A549 (cell line): ENCODE results near the gene SLC16A6. TPM values are rescaled to one million over a fixed set of nuclear protein-coding genes. Genes with fewer than 3 reads are reported as not detected.
A peak's percentile ranks its signal among the peaks of the same experiment; 100 is the strongest.
"Not testable (repeated sequence)": the region's sequence is repeated elsewhere in the genome, so short reads cannot be mapped to it uniquely, and the experiment has no call there.

Experiments used
- ATAC-seq, 2 experiments: fragments of 200-7000 bp in 1 of 2; fragments of >200 bp in 1 of 2; cut with Nextera tagmentation in 1 of 2; cut with Tn5 transposase in 1 of 2; 3 replicates each; pipeline versions ENCODE4 v1.8.0 to v1.9.1; 2018 to 2020; ENCODE audit warnings: mild to moderate bottlenecking in 1 of 2, moderate library complexity in 1 of 2
- CTCF ChIA-PET: fragments of 300-600 bp; sonication (Branson Sonifier 250); formaldehyde crosslinking; extraction: SDS; loops from one replicate; lab custom pipeline; 2021; ENCODE audit warnings: antibody characterized with exemption, inconsistent platforms; lab: Yijun Ruan, JAX
- POLR2A ChIA-PET: fragments of 350-600 bp; formaldehyde crosslinking; extraction: SDS; loops from one replicate; lab custom pipeline; 2021; ENCODE audit warnings: antibody characterized with exemption, inconsistent platforms; lab: Yijun Ruan, JAX
- DNase-seq, 2 experiments: peaks; one replicate each; pipeline versions ENCODE4 v3.0.0 to v3.0.0-alpha.2; 2011 to 2016; ENCODE audit warnings: low read depth in 1 of 2, low spot score in 1 of 2
- FAIRE-seq: peaks from 2 replicates; lab custom pipeline; 2011; peaks lifted over from hg19 to GRCh38; lab: Jason Lieb, UNC
- H3K27ac ChIP-seq, 2 experiments: fragments of >200 bp; sonication (Bioruptor Twin); formaldehyde crosslinking; 3 replicates each; pipeline ENCODE4 v1.5.1; 2016 to 2017
- H3K4me1 ChIP-seq: fragments of >200 bp; sonication (Bioruptor Twin); formaldehyde crosslinking; 3 replicates; pipeline ENCODE4 v1.6.1; 2016
- H3K4me2 ChIP-seq: fragments of >200 bp; sonication (Bioruptor Twin); formaldehyde crosslinking; 3 replicates; pipeline ENCODE4 v1.6.1; 2016
- H3K4me3 ChIP-seq: fragments of >200 bp; sonication (Bioruptor Twin); formaldehyde crosslinking; 3 replicates; pipeline ENCODE4 v1.5.1; 2016
- H3K9me3 ChIP-seq: fragments of >200 bp; sonication (Bioruptor Twin); formaldehyde crosslinking; 3 replicates; pipeline ENCODE4 v1.6.1; 2016
- BHLHE40 ChIP-seq: IDR thresholded peaks from 2 replicates; pipeline ENCODE4 v1.6.1; 2012; ENCODE audit warnings: low read depth, low read length, inconsistent platforms
- CBX8 ChIP-seq: fragments of 200-600 bp; sonication (generic); IDR thresholded peaks from 2 replicates; pipeline ENCODE4 v1.6.1; 2016
- CEBPB ChIP-seq, 2 experiments: fragments of >200 bp in 1 of 2; sonication (Bioruptor Twin) in 1 of 2; formaldehyde crosslinking in 1 of 2; IDR thresholded peaks; 2 replicates each; pipeline ENCODE4 v1.6.1; 2012 to 2016
- CHD2 ChIP-seq: fragments of 150-350 bp; IDR thresholded peaks from 2 replicates; pipeline ENCODE4 v1.6.1; 2014; ENCODE audit warnings: low read length; ENCODE audit not compliant: partially characterized antibody
- CHD4 ChIP-seq: fragments of 200-600 bp; sonication (generic); IDR thresholded peaks from 2 replicates; pipeline ENCODE4 v1.6.1; 2016; ENCODE audit warnings: antibody characterized with exemption, mild to moderate bottlenecking, borderline replicate concordance
- EHF ChIP-seq: fragments of 250-450 bp; sonication (Bioruptor Pico); IDR thresholded peaks from 2 replicates; pipeline ENCODE4 v1.5.0; 2020; ENCODE audit warnings: mild to moderate bottlenecking
- ESRRA ChIP-seq: fragments of 150-350 bp; IDR thresholded peaks from 2 replicates; pipeline ENCODE4 v1.6.1; 2014; ENCODE audit warnings: mild to moderate bottlenecking, low read length, borderline replicate concordance
- FOSB ChIP-seq: fragments of 250-450 bp; sonication (Bioruptor Pico); IDR thresholded peaks from 2 replicates; pipeline ENCODE4 v1.5.0; 2020; ENCODE audit warnings: mild to moderate bottlenecking, moderate library complexity
- FOXS1 ChIP-seq: fragments of 250-450 bp; sonication (Bioruptor Pico); IDR thresholded peaks from 2 replicates; pipeline ENCODE4 v1.5.0; 2020; ENCODE audit warnings: mild to moderate bottlenecking, moderate library complexity
- HOXA7 ChIP-seq: fragments of 250-450 bp; sonication (Bioruptor Pico); IDR thresholded peaks from 2 replicates; pipeline ENCODE4 v1.5.0; 2020; ENCODE audit warnings: mild to moderate bottlenecking, moderate library complexity
- HOXB13 ChIP-seq: fragments of 250-450 bp; sonication (Bioruptor Pico); IDR thresholded peaks from 2 replicates; pipeline ENCODE4 v1.5.0; 2020; ENCODE audit warnings: low read depth, mild to moderate bottlenecking, moderate library complexity
- KDM1A ChIP-seq: fragments of 200-600 bp; sonication (generic); IDR thresholded peaks from 2 replicates; pipeline ENCODE4 v1.6.1; 2016; ENCODE audit warnings: low read depth, mild to moderate bottlenecking
- KDM5A ChIP-seq: fragments of 200-600 bp; sonication (generic); IDR thresholded peaks from 2 replicates; pipeline ENCODE4 v1.6.1; 2016; ENCODE audit warnings: antibody characterized with exemption, mild to moderate bottlenecking
- PHF8 ChIP-seq: fragments of 200-600 bp; sonication (generic); IDR thresholded peaks from 2 replicates; pipeline ENCODE4 v1.6.1; 2016; ENCODE audit warnings: low read depth, mild to moderate bottlenecking, antibody characterized with exemption, moderate library complexity, borderline replicate concordance
- POLR2AphosphoS2 ChIP-seq: conservative IDR thresholded peaks from 2 replicates; pipeline ENCODE4 v1.6.1; 2012; ENCODE audit warnings: low read length, improper control_type of control experiment, inconsistent platforms
- REST ChIP-seq: fragments of 200-600 bp; sonication (generic); IDR thresholded peaks from 2 replicates; pipeline ENCODE4 v1.6.1; 2016; ENCODE audit warnings: antibody characterized with exemption, mild to moderate bottlenecking, moderate library complexity
- SMC3 ChIP-seq: fragments of >200 bp; sonication (Bioruptor Twin); formaldehyde crosslinking; IDR thresholded peaks from 3 replicates; pipeline ENCODE4 v1.6.1; 2018; ENCODE audit warnings: inconsistent platforms
- WGBS: methylation state at CpG from one replicate; pipeline ENCODE4 v1.1.6; 2017; ENCODE audit errors: missing lambda C conversion rate; 5-methylcytosine and 5-hydroxymethylcytosine counted together
- polyA plus RNA-seq, 4 experiments: library from polyadenylated mRNA; depleted of rRNA in 3 of 4; stranded (reverse); fragments of >200 nt; fragmentation: RNase III in 1 of 4; extraction: RNeasy Plus Mini Kit Qiagen cat#74134 plus additional on column Dnase treatment in 1 of 4; gene quantifications; 2 replicates in 3 of 4; 3 replicates in 1 of 4; pipeline ENCODE4 v1.2.3, GENCODE V29; 2011 to 2017

SLC16A6 gene
- polyA plus RNA-seq, 2 of the 4 experiments (the other 2 are of a cell fraction): 0.17 to 0.52 TPM

GRCh38 chr17:68235336-68235791 lies 55.6 kb downstream of the SLC16A6 start:
- not testable (repeated sequence) for H3K4me3 ChIP-seq, H3K27ac ChIP-seq, H3K4me2 ChIP-seq, H3K4me1 ChIP-seq, H3K9me3 ChIP-seq, FAIRE-seq, DNase-seq
- ChIA-PET CTCF (interaction anchor here (1.8 kb wide), 1 partner anchor 11 kb away, joined by 5 read pairs; no protein-coding TSS in a partner anchor), POLR2A (interaction anchor here (3.5 kb wide), 1 partner anchor 12 kb away, joined by 16 read pairs; the partner anchor contains the start of gene AMZ2)
- 0 out of 6 replicates have a peak, but pooled peaks of 1 of the 2 experiments have one; percentile 29 for ATAC-seq
- WGBS: 90% methylated on average over 7 of the region's 11 CpGs

GRCh38 chr17:68234726-68235335 lies 56.1 kb downstream of the SLC16A6 start:
- POLR2A ChIA-PET: interaction anchor here (0.6 to 3.5 kb wide), 2 partner anchors 13 to 240 kb away, joined by 3 to 16 read pairs; partner anchors contain the start of gene AMZ2
- DNase-seq, H3K9me3 ChIP-seq, H3K4me1 ChIP-seq, H3K4me3 ChIP-seq, H3K27ac ChIP-seq, FAIRE-seq, ATAC-seq, H3K4me2 ChIP-seq: not testable (repeated sequence)
- WGBS: 80% methylated on average over 12 of the region's 12 CpGs
- CTCF ChIA-PET: interaction anchor here (0.7 to 1.1 kb wide), 3 partner anchors 10 to 164 kb away, joined by 3 to 4 read pairs (median 3); no protein-coding TSS in a partner anchor

GRCh38 chr17:68232741-68233140 lies 58.2 kb downstream of the SLC16A6 start:
- not testable (repeated sequence) for H3K4me2 ChIP-seq, H3K27ac ChIP-seq, H3K4me1 ChIP-seq, H3K4me3 ChIP-seq, H3K9me3 ChIP-seq
- POLR2A ChIA-PET: interaction anchor here (3.5 kb wide), 1 partner anchor 15 kb away, joined by 16 read pairs; the partner anchor contains the start of gene AMZ2
- peak; percentile 54 for FAIRE-seq
- CTCF ChIA-PET: interaction anchor here (0.7 to 2.1 kb wide), 6 partner anchors 8 to 1818 kb away, joined by 3 to 9 read pairs (median 4); no protein-coding TSS in a partner anchor
- ATAC-seq: peak; percentile 59 to 81; a peak in 5 of 6 replicates
- 43% methylated on average over 1 of the region's 1 CpG for WGBS
- 0 out of 4 replicates have a peak, but pooled peaks of 1 of the 2 experiments have one; percentile 8 for TF ChIP-seq CEBPB (IDR thresholded peaks at IDR 0.05)
- TF ChIP-seq, all 56 proteins: peak for 1; not testable (repeated sequence) for 55
- DNase-seq: peak in 1 of 2 experiments; percentile 31

GRCh38 chr17:68231541-68231940 lies 59.4 kb downstream of the SLC16A6 start:
- no peak for ATAC-seq
- no peaks in the 10 kb centered on the region for H3K9me3 ChIP-seq
- TF ChIP-seq HOXA7 (CRISPR knock-in tag): no peak
- H3K27ac ChIP-seq: no peak overlapping the region
- no peak for DNase-seq
- FAIRE-seq: peak; percentile 54
- H3K4me1 ChIP-seq: 0 out of 3 replicates have a peak, but pooled peaks cover 4% of the 10 kb centered on the region
- H3K4me2 ChIP-seq: no peak overlapping the region
- H3K4me3 ChIP-seq: no peak overlapping the region
- ChIA-PET POLR2A (no interaction called here), CTCF (no interaction called here)
- no CpG with 5 or more reads among the region's 1 CpG for WGBS

GRCh38 chr17:68231131-68231530 lies 59.8 kb downstream of the SLC16A6 start:
- H3K4me2 ChIP-seq, H3K4me1 ChIP-seq, POLR2A ChIA-PET, H3K4me3 ChIP-seq, ATAC-seq, H3K9me3 ChIP-seq, CTCF ChIA-PET, DNase-seq, H3K27ac ChIP-seq, FAIRE-seq: not testable (repeated sequence)
- WGBS: 83% methylated on average over 4 of the region's 4 CpGs

GRCh38 chr17:68229619-68230018 lies 61.3 kb downstream of the SLC16A6 start:
- ChIA-PET POLR2A (no interaction called here), CTCF (interaction anchor here (0.6 kb wide), 1 partner anchor 59 kb away, joined by 3 read pairs; no protein-coding TSS in a partner anchor)
- Histone ChIP-seq H3K9me3 (no peaks in the 10 kb centered on the region), H3K4me1 (0 out of 3 replicates have a peak, but pooled peaks cover 4% of the 10 kb centered on the region), H3K4me3 (no peak overlapping the region), H3K4me2 (no peak overlapping the region), H3K27ac (no peak overlapping the region)
- ATAC-seq (no peak), FAIRE-seq (no peak), DNase-seq (no peak)
- WGBS: 87% methylated on average over 8 of the region's 8 CpGs
- TF ChIP-seq CBX8 (no peak), PHF8 (no peak), POLR2AphosphoS2 (no peak), REST (no peak), KDM5A (no peak), HOXB13 (no peak), ESRRA (no peak), CHD4 (no peak), SMC3 (no peak), EHF (CRISPR knock-in tag) (no peak), CEBPB (IDR thresholded peaks at IDR 0.05) (no peak), FOXS1 (CRISPR knock-in tag) (no peak), BHLHE40 (no peak), FOSB (CRISPR knock-in tag) (no peak), KDM1A (no peak), CHD2 (no peak)
